HG02943 (cell line): ENCODE data around the gene SAP25.
"Not testable (repeated sequence)": the region's sequence is repeated elsewhere in the genome, so short reads cannot be mapped to it uniquely, and the experiment has no call there.

Experiments used
- ATAC-seq: cut with Tn5 transposase; IDR thresholded peaks from one replicate; pipeline ENCODE4 v1.9.1; 2021; ENCODE audit warnings: mild to moderate bottlenecking, low read depth, moderate library complexity; ENCODE audit not compliant: unreplicated experiment

The SAP25 gene

DNA sequence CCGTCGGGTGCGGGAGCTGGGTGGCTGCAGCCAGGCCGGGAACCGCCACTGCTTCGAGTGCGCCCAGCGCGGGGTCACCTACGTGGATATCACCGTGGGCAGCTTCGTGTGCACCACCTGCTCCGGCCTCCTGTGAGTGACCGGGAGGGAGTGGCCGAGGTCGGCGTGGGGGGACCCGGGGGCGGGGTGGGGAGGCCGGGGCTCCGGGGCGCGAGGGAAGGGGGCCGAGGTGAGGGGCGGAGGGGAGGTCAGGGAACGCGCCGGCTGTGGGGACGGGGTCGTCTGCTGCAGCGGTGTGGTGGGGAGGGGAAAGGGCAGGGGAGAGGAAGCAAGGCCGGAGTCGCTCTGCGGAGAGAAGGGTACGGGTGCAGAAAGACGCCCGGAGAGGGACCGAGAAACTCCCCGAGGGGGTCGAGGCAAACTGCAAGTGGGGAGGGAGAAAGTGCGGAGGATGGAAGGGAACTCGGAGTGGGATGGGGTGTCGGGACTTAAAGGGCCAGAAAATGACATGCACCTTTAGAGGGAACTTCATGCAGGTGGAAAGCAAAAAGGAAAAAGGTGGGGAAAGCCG lies 34.2 kb downstream of the SAP25 start:
- no peak for ATAC-seq

DNA sequence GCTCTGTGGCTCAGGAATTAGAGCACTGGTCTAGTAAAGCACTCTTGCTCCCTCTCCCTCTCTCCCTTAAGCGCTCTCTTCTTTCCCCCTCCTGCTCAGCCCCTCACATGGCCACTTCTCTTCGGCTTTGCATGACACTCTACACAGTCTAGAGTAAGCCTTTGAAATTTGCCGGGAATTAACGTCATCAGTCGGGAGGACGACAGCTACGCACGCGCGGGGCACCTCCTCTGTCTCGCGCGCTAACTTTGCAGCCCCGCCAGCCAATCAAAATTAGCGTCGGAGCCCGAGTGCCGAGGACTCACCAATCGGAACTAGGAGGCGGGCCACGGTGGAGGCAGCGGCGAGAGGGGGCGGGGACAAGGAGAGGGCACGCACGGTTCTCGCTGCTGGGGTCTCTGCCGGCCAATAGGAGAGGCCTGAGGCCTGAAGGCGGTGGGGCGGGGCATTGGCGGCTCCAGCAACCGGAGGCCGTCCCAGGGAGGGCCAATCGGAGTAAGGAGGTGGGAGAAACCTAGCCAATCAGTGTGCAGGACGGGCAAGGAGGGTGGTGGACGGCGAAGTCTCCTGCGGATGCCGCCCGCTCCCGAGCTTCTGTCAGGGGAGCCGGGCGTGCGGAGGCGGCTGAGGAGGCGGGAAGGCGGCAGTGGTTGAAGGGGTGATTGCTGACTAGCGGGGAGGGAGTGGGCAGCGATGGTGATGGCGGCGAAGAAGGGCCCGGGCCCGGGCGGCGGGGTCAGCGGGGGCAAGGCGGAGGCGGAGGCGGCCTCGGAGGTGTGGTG lies 34.9 kb downstream of the SAP25 start, which contains the start of gene AGFG2:
Gene AGFG2, plus strand, starts transcription at position 550 of the 782 bp plus-strand sequence. Its CDS starts 144 bp downstream, at position 694.
- peak; percentile 96 for ATAC-seq

- no peak for ATAC-seq
Observed at GRCh38 chr7:100538348-100538653, 35.4 kb downstream of the SAP25 start.

DNA sequence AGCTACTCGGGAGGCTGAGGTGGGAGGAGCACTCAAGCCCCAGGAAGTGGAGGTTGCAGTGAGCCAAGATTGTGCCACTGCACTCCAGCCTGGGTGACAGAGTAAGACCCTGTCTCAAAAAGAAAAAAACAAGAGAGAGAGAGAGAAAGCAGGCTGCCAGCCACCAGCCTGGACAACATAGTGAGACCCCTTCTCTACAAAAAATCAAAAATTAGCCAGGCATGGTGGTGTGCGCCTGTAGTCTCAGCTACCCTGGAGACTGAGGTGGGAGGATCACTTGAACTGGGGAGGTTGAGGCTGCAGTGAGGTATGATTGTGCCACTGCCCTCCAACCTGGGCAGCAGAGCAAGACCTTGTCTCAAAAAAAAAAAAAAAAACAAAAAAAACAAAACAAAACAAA lies 37.0 kb downstream of the SAP25 start:
- not testable (repeated sequence) for ATAC-seq

DNA sequence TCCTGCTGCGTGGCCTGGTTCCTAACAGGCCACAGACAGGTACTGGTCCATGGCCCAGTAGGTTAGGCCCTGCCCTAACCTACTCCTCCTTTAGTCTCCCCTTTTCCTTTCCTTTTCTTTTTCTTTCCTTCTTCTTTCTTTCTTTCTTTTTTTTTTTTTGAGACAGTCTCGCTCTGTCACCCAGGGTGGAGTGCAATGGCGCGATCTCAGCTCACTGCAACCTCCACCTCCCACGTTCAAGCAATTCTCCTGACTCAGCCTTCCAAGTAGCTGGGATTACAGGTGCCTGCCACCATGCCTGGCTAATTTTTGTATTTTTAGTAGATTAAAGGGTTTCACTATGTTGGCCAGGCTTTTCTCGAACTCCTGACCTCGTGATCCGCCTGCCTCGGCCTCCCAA lies 37.7 kb downstream of the SAP25 start:
- ATAC-seq = not testable (repeated sequence)

DNA sequence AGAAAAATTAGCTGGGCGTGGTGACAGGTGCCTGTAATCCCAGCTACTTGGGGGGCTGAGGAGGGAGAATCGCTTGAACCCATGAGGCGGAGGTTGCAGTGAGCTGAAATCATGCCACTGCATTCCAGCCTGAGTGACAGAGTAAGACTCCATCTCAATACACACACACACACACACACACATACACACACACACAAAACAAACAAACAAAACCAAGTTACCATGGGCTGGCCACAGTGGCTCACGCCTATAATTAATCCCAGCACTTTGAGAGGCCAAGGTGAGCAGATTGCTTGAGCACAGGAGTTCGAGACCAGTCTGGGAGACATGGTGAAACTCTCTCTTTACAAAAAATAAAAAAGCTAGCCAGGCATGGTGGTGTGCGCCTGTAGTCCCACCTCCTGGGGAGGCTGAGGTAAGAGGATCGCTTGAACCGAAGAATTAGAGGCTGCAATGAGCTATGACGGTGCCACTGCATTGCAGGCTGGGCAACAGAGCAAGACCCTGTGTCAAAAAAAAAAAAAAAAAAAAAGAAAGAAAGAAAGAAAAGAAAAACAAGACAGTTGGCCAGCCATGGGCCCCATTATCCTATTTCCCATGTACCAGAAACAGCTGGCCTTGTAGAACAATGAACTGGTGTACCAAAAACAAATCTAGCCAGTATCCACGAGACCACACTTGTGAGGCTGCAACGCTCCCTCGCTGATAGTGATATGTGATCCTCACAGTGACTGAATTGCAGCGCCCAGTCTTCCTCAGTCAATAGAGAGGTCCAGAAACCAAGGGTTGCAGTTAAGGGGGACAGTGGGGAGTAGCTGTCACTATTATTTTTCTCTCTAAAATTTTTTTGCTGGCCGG lies 41.3 kb downstream of the SAP25 start:
- ATAC-seq = no peak

DNA sequence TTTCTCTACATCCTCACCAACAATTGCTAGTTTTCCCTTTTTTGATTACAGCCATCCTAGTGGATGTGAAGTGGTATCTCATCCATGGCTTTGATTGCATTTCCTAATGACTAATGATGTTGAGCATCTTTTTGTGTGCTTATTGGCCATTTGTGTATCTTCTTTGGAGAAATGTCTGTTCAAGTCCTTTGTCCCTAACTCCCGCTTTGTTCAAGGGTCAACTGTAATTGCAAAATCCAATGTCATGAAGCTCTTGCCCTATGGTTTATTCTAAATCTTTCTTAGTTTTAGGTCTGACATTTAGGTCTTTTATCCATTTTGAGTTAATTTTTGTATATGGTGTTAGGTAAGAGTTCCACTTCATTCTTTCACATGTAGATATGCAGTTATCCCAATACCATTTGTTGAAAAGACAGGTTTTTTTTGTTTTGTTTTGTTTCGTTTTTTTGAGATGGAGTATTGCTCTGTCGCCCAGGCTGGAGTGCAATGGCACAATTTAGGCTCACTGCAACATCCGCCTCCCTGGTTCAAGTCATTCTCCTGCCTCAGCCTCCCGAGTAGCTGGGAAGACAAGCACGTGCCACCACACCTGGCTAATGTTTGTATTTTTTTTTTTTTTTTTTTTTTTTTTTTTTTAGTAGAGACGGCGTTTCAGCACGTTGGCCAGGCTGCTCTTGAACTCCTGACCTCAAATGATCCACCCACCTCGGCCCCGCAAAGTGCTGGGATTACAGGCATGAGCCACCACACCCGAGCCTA lies 45.4 kb downstream of the SAP25 start:
- ATAC-seq = not testable (repeated sequence)

DNA sequence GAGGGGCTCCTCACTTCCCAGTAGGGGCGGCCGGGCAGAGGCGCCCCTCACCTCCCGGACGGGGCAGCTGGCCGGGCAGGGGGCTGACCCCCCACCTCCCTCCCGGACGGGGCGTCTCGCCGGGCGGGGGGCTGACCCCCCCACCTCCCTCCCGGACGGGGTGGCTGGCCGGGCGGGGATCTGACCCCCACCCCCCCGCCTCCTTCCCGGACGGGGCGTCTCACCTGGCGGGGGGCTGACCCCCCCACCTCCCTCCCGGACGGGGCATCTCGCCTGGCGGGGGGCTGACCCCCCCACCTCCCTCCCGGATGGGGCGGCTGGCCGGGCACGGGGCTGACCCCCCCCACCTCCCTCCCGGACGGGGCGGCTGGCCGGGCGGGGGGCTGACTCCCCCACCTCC lies 50.5 kb downstream of the SAP25 start:
- ATAC-seq = not testable (repeated sequence)
